ENCODE results near the gene ABCA7. TPM values are rescaled to one million over a fixed set of nuclear protein-coding genes. Genes with fewer than 3 reads are reported as not detected.
A peak's percentile ranks its signal among the peaks of the same experiment; 100 is the strongest.
"Not testable (repeated sequence)": the region's sequence is repeated elsewhere in the genome, so short reads cannot be mapped to it uniquely, and the experiment has no call there.

Gene ABCA7
- polyA plus RNA-seq, 10 donors: 4.8 to 29.3 (median 12.0) TPM

DNA sequence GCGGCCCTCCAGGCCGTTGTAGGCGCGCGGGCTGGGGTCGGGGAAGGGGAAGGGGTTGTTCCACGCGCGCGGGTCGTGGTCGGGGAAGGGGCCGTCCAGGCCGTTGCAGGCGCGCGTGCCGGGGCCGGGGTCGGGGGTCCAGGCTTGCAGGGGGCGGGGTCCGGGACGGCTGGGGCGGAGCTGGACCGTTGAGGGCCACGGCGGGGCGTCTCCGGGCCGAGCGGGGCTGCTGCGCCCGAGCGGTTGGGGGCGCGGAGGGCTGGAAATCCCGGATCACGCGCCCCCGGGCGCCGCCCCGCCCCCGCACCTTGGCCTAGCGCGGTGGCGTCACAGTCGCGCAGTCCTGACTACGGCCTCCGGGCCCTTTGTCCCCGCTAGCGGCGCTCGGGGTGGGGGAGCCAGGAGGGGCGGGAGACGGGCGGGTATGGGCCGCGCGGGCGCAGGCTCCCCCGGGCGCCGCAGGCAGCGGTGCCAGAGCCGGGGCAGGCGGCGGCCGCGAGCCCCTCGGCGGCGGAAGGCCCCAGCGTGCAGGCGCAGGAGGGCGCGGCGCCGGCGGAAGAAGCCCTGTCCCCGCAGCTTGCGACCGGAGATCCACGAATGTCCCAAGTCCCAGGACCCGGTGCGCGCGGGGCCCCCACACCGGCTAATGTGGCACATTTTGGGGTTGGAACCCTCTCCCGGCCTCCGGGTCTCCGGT lies 64.6 kb downstream of the ABCA7 start:
- peak; percentile 53 to 85 (median 77) for DNase-seq

DNA sequence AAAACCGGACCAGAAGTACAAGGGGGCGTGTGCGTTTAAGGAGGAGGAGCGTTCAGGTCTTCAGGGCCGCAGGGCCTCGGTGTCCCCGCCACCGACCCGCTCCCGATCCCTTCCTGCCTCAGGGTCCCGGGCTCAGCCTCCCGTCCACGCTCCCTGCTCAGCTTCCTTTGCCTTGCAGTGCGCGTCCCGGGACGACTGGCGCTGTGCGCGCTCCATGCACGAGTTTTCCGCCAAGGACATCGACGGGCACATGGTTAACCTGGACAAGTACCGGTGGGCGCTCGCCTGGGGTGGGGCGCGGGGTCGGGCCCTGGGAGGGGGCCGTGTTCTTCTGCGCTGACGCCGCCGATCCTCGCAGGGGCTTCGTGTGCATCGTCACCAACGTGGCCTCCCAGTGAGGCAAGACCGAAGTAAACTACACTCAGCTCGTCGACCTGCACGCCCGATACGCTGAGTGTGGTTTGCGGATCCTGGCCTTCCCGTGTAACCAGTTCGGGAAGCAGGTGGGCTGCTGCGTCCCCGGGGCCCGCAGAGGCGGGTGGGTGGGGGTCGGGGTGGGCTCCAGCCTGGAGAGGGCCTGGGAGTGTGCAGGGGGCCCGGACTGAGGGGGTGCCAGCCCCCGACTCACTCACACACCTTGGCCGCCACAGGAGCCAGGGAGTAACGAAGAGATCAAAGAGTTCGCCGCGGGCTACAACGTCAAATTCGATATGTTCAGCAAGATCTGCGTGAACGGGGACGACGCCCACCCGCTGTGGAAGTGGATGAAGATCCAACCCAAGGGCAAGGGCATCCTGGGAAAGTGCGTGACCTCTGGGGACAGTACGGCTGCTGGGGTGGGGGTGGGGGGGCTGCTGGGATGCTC lies 65.3 kb downstream of the ABCA7 start:
- peak in 1 of 3 donors; percentile 74 for DNase-seq

DNA sequence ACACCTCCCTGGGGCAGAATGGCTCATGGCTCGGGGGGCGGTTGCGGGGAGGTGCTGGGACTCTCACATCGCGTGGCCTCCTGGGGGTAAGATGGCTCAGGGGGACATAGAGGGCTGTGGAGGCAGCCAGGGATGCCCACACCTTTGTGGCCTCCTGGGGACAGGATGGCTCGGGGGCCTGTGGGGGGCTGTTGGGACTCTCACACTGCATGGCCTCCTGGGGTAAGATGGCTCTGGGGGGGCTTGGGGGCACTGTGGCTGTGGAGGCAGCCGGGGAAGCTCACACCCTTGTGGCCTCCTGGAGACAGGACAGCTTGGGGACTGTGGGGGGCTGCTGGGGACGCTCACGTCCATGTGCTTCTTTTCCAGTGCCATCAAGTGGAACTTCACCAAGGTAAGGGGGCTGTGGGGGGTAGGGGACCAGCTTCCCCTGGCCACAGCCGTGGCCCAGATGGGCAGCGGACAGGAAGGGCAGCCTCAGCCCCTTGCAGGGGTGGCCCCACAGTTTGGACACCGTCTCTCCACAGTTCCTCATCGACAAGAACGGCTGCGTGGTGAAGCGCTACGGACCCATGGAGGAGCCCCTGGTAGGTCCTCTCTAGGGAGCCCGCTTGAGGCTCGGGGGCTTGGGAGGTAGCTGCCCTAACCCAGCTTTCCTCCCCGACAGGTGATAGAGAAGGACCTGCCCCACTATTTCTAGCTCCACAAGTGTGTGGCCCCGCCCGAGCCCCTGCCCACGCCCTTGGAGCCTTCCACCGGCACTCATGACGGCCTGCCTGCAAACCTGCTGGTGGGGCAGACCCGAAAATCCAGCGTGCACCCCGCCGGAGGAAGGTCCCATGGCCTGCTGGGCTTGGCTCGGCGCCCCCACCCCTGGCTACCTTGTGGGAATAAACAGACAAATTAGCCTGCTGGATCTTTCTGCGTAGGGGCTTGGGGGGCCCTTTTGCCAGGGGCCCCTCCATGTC lies 66.2 kb downstream of the ABCA7 start:
- no peak for DNase-seq

DNA sequence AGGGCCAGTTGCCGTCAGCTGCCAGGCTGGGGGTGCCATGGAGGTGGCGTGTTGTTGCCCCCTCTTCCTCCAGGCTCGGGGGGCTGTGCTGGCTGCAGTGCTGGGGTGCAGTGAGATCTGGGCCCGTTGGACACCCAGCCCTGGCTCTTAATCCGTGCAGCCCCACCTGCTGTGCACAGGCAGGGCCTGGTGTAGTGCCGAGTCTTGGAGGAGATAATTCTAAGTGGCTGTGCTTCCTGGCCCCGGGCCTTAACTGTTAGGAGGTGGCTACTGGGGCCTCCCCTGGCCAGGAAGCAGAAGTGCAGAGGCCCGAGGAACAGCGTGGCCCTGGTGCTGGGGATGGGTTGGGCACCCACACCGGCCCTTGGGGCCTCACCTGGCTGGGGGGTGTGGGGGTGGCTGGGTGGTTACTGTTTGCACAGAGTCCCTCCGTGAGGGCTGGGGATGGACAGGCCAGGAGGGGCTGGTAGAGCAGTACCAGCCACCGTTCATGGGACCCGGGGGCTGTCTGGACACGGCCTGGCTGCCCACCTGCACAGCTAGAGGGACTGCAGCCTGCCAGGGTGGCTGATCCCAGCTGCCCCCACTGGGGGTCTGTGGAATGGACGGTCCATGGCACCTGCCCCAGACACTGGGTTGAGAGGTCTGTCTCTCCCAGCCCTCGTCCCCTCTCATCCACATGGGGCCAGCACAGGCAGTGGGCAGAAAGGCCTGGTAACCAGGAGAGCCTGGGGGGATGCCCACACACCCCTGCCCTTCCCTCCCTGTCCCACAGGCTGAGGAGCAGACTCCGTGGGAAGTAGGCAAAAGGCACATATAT lies 67.1 kb downstream of the ABCA7 start:
- peak in 1 of 3 donors; percentile 36 for DNase-seq

DNA sequence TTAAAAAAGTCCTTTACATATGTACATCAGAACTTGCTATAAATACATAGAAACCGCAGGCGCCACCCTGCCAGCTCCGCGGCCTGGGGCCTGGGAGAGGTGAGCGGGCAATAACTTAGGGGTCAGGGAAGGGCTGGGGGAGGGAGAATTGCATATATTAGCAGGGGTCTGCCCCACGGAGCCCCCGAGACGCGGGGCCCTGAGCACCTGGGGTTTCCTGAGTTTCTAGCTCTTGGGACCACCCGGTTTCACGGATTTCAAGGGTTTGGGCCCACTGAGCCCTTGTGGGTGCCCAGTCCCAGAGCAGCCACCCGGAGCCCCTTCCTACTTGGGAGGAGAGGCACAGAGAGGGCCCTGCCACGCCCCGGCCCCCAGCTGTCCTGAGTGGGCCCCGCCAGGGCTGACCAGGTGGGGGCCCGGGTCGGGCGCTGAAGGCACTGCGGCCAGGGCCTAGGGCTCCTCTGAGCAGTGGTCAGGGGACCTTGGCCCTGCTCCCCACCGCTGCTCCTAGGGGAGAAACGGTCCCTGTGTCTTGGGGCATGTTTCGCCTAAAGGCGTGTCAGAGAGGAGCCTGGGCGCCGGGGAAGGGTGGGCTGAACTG lies 67.9 kb downstream of the ABCA7 start:
- DNase-seq: no peak

DNA sequence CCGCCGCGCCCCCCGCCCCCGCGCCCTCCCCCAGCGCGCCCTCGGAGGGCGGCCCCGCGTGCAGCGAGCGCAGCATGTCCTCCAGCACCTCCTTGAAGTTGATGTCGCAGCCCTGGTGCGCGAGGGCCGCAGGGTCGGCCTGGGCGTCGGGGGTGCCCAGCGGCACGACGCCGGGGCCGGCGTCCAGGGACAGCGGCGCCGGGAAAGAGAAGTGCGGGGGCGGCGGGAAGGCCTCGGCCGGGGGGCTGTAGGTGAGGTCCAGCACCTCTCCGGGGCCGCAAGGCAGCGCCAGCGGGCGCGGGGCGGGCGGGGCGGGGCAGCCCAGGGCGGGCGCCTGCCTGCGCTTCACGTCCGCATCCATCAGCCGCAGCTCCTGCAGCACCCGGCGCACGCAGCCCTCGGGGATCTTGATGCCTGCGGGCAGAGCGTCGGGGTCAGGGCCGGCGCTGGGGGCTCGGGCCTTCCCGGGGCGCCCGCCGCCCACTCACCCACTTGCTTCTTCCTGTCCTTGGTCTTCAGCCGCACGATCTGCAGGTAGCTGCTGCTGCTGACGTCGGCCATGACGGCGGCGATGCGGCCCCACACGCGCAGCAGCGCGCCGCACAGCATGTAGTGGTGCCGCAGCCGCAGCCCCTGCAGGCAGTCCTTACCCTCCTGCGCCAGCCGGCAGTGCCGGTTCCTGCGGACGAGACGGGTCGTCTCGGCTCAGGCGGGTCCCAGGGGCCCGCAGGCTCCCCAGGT lies 68.6 kb downstream of the ABCA7 start:
- no peak for DNase-seq

DNA sequence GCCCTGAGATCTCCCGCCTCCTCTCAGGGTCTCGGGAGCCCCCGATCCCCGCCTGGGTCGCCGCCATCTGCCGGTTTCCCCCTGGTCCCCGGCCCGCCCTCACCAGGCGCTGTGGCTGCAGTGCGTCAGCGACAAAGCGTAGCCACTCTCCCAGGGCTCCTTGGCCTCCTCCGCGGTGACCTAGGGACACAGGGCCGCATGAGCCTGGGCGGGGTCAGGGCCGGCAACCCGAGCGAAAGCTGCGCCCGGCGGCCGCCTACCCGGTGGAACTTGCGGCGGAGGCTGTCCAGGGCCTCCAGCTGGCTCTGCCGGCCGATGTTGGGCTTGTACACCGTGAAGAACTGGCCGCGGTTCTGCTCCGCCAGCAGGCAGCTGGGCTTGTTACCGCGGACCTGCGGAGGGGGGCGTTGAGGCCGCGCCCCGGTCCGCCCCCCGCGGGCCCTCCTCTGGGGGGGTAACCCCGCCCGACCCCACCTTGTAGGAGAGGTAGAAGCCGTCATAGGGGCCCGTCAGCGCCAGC lies 69.2 kb downstream of the ABCA7 start:
- peak in 1 of 3 donors; percentile 56 for DNase-seq

DNA sequence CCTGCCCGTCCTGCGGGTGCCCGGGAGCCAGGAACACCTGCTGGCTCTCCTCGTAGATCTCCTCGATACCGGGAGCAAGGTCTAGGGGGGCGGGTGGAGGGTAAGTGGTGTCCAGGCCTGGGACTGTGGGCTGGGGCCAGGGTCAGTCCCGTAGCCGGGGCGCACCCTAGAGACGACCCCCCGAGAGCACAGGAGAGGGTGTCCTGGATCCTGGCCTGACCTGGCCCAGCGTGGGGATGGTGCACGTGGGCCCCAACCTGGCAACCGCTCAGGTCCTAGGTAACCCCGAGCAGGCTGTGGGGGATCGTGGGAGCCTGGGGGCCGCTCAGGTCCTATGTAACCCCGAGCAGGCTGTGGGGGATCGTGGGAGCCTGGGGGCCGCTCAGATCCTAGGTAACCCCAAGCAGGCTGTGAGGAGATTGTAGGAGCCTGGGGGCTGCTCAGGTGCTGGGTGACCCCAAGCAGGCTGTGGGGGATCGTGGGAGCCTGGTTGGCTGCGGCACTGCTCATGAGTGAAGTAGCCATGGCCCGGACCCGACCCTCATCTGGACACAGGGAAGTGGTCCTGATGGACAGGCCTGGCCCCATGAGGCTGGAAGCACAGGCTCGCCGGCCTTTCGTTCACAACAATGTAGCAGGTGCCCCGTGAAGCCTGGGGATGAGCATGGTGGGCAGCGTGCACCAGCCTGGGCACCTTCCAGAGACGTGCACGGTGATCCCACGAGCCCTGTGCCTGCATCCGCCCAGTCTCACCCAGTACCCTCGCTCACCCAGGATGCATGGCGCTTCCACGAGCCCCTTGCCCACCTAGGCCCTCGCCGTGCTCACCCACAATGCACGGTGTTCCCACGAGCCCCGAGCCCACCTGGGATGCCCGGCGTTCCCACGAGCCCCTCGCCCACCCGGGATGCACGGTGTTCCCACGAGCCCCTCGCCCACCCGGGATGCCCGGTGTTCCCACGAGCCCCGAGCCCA lies 70.1 kb downstream of the ABCA7 start:
- no peak for DNase-seq

DNA sequence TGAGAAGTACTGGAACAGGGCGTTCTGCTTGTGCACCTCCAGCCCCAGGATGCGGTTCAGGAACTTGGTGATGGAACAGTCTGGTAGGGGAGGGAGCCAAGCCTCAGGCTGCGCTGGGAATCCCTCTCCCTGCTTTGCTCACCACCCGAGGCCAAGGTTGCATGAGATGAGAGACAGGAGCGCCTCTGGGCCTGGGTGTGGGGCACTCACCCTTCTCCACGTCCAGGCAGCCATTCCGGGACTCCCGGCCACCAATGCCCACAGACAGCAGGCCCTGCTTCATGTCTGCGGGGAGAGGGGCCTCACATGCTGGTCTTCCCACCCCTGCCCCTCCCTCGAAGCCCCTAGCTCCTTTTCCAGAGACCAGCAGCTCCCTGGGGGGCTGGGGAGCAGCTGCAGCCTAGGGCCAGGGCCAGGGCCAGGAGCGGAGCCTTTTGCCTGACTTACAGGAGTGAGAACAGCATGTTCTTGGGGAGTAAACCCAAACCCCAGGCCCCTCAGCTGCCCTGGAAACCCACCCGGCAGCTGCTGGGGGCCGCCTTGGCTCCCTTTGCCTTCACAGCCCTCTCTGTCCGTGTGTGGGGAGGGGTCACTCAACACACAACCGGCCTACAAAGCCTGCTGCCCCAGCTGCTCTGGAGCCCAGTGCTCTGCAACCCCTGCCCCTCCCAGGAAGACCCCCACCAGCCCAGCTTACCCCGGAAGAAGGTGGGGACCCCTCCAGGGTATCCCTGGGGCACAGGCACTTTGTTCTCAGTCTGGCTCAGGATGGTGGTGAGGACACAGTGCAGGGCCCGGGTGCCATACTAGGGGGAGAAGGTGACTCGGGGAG lies 71.1 kb downstream of the ABCA7 start:
- DNase-seq: peak in 1 of 3 donors; percentile 72

DNA sequence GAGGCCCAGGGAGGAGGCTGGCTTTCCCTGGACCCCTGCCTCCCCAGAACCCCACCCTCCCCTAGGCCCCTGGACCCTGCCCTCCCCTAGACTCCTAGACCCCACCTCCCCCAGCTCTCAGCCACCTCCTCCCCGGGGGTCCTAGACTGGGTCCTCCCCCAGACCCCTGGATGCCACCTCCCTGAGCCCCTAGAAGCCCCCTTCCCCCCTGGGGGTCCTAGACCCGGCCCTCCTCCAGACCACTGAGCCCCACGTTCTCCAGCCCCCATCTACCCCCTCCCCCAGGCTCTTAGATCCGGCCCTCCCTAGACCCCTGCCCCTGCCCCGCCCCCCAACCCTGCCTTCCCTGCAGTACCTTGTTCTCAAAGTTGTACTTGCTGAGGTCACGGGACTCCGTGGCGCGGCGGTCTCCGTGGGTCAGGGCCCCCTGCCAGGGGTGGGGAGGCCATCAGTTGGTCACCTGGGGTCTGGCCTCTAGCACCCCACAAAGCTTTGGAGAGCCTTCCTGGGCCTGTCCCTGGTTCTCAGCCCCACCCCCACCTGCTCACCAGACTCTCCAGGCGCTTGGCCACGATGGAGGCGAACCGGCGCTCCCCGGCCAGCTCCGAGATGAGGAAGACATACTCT lies 71.8 kb downstream of the ABCA7 start:
- peak in 1 of 3 donors; percentile 60 for DNase-seq

DNA sequence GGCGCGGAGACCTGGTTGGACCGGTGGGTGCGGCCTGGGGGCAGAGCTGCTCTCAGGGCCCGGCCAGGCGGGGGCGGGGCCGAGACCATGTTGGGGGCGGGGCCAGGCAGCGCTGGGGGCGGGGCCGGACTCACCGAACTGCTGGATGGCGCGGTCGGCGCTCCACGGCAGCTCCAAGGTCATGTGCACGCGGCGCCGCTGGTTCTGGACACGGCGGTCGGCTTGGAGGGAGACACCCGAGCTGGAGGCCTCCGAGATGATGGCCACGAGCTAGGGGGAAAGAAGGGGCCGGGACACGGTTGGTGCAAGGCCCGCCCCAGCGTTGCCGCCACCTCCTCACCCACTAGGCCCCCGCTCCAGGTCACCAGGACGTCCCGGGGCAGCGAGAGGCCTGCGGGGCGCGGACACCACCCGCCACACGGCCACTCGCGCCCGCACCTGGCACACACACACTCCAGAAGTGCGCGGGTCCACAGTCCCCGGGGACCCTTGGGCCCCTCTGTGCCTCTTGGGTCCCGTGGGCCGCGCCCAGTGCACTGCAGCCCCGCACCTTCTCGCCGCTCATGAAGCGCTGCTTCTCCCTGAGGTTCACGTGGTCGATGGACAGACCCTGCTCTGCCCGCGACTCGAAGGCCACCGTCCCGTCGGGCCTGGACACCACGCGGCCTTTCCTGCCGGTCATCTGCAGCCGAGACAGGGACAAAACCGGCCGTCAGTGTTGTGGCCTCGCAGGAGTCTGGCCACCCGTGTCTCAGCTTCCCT lies 72.5 kb downstream of the ABCA7 start:
- no peak for DNase-seq

DNA sequence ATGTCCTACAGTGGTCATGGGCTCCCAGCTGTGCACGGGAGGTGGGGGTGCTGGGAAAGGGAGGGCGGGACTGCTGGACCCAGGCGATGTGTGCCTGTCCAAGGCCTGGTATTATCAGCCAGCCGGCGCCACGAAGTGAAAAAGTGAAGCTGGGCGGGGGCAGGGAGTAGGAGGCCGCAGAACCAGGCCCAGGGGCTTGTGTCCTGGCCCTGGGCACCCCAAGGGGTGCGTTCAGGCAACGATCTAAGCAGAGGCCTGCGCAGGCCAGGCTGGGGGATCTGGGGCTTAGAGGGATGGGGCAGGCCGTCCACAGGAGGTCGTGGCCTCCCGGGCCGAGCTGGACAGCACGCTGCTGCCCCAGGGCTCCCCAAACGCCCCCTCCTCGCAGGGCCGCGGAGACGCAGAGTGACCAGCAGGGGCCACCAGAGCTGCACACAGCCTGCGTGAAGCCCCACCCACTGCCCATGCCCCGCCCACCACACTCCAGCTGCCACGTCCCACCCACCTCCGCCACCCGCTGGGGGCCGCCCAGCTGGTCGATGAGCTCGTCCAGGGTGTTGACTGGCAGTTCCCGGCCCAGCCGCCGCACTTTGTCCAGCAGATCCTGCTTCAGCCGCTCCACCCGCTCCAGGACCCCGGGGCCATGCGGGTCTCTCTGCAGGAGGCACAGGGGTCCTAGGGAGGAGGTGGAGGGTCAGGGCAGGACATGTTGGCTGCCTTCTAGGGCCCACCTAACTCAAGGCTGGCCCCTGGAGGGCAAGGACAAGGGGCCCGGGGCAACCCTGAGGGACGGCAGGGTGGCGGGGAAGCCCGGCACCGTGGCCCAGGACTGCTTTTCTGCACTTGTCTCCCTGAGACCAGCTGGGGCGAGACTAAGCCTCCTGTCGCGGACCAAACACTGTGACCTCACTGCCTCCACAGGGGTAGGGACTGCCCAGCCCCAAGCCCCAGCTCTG lies 73.4 kb downstream of the ABCA7 start:
- peak; percentile 89 to 95 (median 91) for DNase-seq

DNA sequence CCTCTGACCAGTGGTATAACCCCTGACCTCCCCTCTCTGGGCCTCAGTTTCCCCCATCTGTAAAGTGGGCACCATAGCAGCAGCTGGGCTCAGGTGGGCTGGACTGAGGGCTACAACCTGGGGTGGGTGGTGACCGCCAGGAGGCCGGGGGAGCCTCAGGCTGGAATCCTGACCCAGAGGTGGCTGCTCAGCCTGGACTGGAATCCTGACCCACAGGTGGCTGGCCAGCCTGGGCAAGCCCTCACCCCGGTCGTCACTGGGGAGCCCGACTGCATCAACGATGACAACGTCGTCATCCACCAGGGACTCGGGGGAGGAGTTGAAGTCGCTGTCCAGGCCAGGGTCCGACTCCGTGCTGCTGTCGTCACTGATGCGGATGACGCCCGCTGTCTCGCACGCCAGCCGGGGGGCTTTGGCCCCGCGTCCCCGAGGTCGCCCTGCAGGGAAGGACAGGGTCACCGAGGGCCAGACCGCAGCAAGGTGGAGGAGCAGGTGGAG lies 74.1 kb downstream of the ABCA7 start:
- DNase-seq: no peak

DNA sequence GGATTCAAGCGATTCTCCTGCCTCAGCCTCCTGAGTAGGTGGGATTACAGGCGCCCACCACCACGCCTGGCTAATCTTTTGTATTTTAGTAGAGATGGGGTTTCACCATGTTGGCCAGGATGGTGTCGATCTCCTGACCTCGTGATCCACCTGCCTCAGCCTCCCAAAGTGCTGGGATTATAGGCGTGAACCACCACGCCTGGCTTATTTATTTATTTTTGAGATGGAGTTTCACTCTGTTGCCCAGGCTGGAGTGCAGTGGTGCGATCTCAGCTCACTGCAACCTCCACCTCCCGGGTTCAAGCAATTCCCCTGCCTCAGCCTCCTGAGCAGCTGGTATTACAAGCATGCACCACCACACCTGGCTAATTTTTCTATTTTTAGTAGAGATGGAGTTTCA lies 74.8 kb downstream of the ABCA7 start:
- not testable (repeated sequence) for DNase-seq

Measured in muscle of back (tissue), 11 donors.